ES-I3 (cell line): ENCODE measurements around the gene GAL3ST2.
"Not testable (repeated sequence)": the region's sequence is repeated elsewhere in the genome, so short reads cannot be mapped to it uniquely, and the experiment has no call there.

Experiments
- H3K36me3 ChIP-seq: 2 replicates; pipeline ENCODE4 v1.6.1; 2013; ENCODE audit warnings: mild to moderate bottlenecking, low read length, control low read depth, moderate library complexity; ENCODE audit not compliant: insufficient read depth
- H3K4me1 ChIP-seq: 2 replicates; pipeline ENCODE4 v1.6.1; 2013; ENCODE audit warnings: mild to moderate bottlenecking, control low read depth, low read length; ENCODE audit not compliant: insufficient read depth
- H3K9ac ChIP-seq: 2 replicates; pipeline ENCODE4 v1.6.1; 2013; ENCODE audit warnings: low read depth, mild to moderate bottlenecking, low read length, moderate library complexity
- H3K9me3 ChIP-seq: 2 replicates; pipeline ENCODE4 v1.6.1; 2013; ENCODE audit warnings: mild to moderate bottlenecking, low read length, moderate library complexity; ENCODE audit not compliant: control insufficient read depth, insufficient read depth

GAL3ST2 gene

GRCh38 chr2:241780939-241781569, 4.4 kb downstream of the GAL3ST2 start:
- H3K4me1 ChIP-seq = peaks cover 18% of the 10 kb centered on the region; the same call in 1 of the 2 replicates
- peaks cover 9% of the 10 kb centered on the region for H3K9me3 ChIP-seq
- H3K9ac ChIP-seq = no peak overlapping the region
- H3K36me3 ChIP-seq = no peaks in the 10 kb centered on the region

DNA sequence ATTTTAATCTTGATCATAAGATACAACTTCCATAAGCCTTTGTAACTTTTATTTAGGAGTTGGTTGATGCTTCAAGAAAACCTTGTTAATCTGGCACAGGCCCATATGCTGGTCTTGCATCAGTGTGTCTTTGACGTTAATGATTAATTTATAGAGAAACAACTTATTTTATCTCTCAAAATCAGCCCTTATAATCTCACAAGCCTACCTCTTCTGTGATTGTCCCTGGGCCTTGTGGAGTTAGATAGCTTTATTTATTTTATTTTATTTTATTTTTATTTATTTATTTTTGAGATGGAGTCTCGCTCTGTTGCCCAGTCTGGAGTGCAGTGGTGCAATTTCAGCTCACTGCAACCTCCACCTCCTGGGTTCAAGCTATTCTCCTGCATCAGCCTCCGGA, 5.4 kb downstream of the GAL3ST2 start:
- not testable (repeated sequence) for H3K36me3 ChIP-seq, H3K9me3 ChIP-seq, H3K4me1 ChIP-seq, H3K9ac ChIP-seq

GRCh38 chr2:241788135-241788534, 11.5 kb downstream of the GAL3ST2 start:
- H3K4me1 ChIP-seq = no peaks in the 10 kb centered on the region
- H3K9ac ChIP-seq = no peak overlapping the region
- peaks cover 7% of the 10 kb centered on the region for H3K9me3 ChIP-seq
- no peaks in the 10 kb centered on the region for H3K36me3 ChIP-seq

DNA sequence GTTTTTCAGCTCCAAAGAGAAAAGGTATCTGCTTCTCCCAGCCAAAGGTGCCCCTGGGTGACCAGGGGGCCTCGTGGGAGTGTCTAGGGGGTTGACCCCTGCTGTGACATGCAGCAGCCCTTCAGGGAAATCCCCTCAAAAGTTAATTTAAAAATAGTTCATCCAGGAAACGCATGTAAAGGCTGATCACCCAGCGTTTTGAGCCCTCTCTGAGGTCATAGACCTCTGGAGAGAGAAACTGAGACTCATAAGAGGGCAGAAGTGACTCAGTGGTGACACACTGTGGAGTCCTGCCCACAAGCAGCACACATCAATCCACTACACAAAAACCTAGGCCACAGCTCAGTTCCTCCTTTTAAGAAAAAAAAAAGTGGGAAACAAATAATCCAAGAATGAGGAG, 11.9 kb downstream of the GAL3ST2 start:
- peaks cover 7% of the 10 kb centered on the region for H3K9me3 ChIP-seq
- H3K9ac ChIP-seq = no peak overlapping the region

GRCh38 chr2:241791385-241791784, 14.8 kb downstream of the GAL3ST2 start:
- H3K9ac ChIP-seq, H3K9me3 ChIP-seq, H3K4me1 ChIP-seq, H3K36me3 ChIP-seq: not testable (repeated sequence)

More for the DNA sequence above, 11.9 kb downstream of the GAL3ST2 start:
- no peaks in the 10 kb centered on the region for H3K36me3 ChIP-seq
- no peaks in the 10 kb centered on the region for H3K4me1 ChIP-seq

DNA sequence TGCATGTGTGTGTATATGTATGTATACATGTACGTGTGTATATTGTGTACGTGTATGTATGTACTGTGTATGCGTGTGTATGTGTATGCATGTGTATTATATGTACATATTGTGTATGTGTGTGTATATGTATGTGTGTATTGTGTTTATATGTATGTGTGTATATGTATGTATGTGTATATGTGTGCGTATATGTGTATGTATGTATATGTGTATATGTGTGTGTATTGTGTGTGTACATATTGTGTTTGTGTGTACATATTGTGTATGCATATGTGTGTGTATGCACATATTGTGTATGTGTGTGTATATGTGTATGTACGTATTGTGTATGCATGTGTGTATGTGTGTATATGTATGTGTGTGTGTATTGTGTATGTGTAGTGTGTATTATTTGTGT, 16.8 kb downstream of the GAL3ST2 start:
- Histone ChIP-seq H3K36me3 (no peaks in the 10 kb centered on the region), H3K9ac (no peak overlapping the region), H3K9me3 (peaks cover 7% of the 10 kb centered on the region), H3K4me1 (no peaks in the 10 kb centered on the region)

GRCh38 chr2:241794250-241794823, 17.7 kb downstream of the GAL3ST2 start:
- Histone ChIP-seq H3K9me3 (peaks cover 7% of the 10 kb centered on the region), H3K36me3 (no peaks in the 10 kb centered on the region), H3K9ac (no peak overlapping the region), H3K4me1 (no peaks in the 10 kb centered on the region)

- Histone ChIP-seq H3K9ac (no peak overlapping the region), H3K36me3 (no peaks in the 10 kb centered on the region), H3K9me3 (peaks cover 4% of the 10 kb centered on the region; the same call in 1 of the 2 replicates), H3K4me1 (no peaks in the 10 kb centered on the region)
These were observed 18.7 kb downstream of the GAL3ST2 start for GRCh38 chr2:241795021-241795999.

DNA sequence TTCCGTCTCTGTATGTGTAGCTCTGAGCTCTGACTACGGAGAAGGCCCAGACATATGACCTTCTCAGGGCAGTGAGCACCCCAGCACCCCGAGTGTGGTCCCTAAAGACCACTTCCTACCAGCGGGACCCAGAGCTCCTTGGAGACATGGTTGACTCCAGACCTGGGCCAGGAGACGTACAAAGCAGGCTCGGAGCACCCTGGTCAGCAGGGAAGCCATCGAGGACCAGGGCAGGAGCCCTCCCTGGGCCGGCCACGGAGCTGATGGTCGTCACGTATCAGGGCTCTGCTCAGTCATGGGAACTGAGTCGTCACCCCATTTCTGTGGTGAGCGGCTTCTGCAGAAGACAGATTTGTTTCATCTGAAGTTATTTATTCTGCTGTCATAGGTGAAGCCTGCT, 19.6 kb downstream of the GAL3ST2 start:
- no peaks in the 10 kb centered on the region for H3K36me3 ChIP-seq
- no peak overlapping the region for H3K9ac ChIP-seq
- H3K4me1 ChIP-seq = no peaks in the 10 kb centered on the region
- H3K9me3 ChIP-seq = no peaks in the 10 kb centered on the region; the same call in 1 of the 2 replicates

GRCh38 chr2:241796610-241797138, 20.1 kb downstream of the GAL3ST2 start:
- no peaks in the 10 kb centered on the region; the same call in 1 of the 2 replicates for H3K4me1 ChIP-seq
- H3K9ac ChIP-seq = no peak overlapping the region
- no peaks in the 10 kb centered on the region for H3K36me3 ChIP-seq
- no peaks in the 10 kb centered on the region for H3K9me3 ChIP-seq

DNA sequence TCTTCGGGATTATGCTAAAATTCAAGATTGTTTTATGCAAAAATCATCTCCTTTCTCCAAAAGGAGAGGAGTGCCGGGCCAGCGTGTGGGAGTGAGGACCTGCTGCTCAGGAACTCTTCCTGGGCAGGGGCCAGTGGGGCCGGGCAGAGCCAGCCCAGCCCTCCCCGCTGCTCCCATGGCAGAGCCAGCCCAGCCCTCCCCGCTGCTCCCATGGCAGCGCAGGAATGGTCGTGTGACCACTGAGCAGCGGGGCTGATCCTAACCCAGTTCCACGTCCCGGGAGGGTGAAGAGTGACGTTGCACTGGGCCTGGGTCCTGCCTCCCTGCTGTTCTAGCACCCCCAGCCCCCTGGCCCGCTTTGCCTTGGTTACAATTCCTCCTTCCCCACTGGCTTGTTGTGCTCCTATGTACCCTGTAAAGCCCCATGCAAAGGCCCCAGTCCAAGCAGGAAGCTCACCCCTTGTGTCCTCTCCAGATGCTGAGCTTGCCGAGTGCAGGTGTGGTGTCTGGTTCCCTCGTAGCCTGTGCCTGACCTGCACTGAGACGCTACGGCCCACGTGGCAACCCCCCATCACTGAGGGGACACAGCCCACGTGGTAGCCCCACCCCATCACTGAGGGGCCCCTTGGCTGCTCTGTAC, 20.9 kb downstream of the GAL3ST2 start:
- no peaks in the 10 kb centered on the region; the same call in 1 of the 2 replicates for H3K4me1 ChIP-seq
- H3K36me3 ChIP-seq = no peaks in the 10 kb centered on the region
- no peak overlapping the region for H3K9ac ChIP-seq
- H3K9me3 ChIP-seq = no peaks in the 10 kb centered on the region

GRCh38 chr2:241798081-241798630, 21.5 kb downstream of the GAL3ST2 start:
- Histone ChIP-seq H3K9me3 (no peaks in the 10 kb centered on the region), H3K4me1 (no peaks in the 10 kb centered on the region; the same call in 1 of the 2 replicates)

GRCh38 chr2:241798631-241799521, 22.3 kb downstream of the GAL3ST2 start:
- Histone ChIP-seq H3K9ac (no peak overlapping the region), H3K36me3 (no peaks in the 10 kb centered on the region), H3K4me1 (no peaks in the 10 kb centered on the region; the same call in 1 of the 2 replicates), H3K9me3 (no peaks in the 10 kb centered on the region)

More at GRCh38 chr2:241798081-241798630, 21.5 kb downstream of the GAL3ST2 start:
- no peak overlapping the region for H3K9ac ChIP-seq
- H3K36me3 ChIP-seq = no peaks in the 10 kb centered on the region
